Activated CD8-positive, alpha-beta memory T cell treated with anti-CD3 and anti-CD28 coated beads for 36 hours (primary cell): ENCODE results near the gene LENG9. TPM values are rescaled to one million over a fixed set of nuclear protein-coding genes. Genes with fewer than 3 reads are reported as not detected.

ENCODE experiments used
- CTCF ChIA-PET: fragments of 350-600 bp; sonication (Branson Sonifier 250); formaldehyde crosslinking; loops from one replicate; lab custom pipeline; 2021; ENCODE audit warnings: antibody characterized with exemption; lab: Charles Lee
- POLR2A ChIA-PET: fragments of 350-600 bp; sonication (Branson Sonifier 250); formaldehyde crosslinking; loops from one replicate; lab custom pipeline; 2021; ENCODE audit warnings: antibody characterized with exemption; lab: Charles Lee
- total RNA-seq, 2 experiments: library from RNA; stranded (reverse); gene quantifications; one replicate each; pipeline ENCODE4 v1.2.3, GENCODE V29; 2021

The LENG9 gene
- total RNA-seq, 2 experiments from 2014 or later: 4.3 to 4.4 TPM

- ChIA-PET CTCF (no interaction called here), POLR2A (interaction anchor here (1.9 to 4.2 kb wide), 2 partner anchors 8 to 13 kb away, joined by 6 to 17 read pairs; partner anchors contain the start of gene LENG8)
Measured at GRCh38 chr19:54462047-54462654, 1.4 kb downstream of the LENG9 start.

- CTCF ChIA-PET: no interaction called here
- POLR2A ChIA-PET: interaction anchor here (1.9 to 4.2 kb wide), 2 partner anchors 8 to 13 kb away, joined by 6 to 17 read pairs; partner anchors contain the start of gene LENG8
Measured at GRCh38 chr19:54461613-54462012, 2.0 kb downstream of the LENG9 start.

GRCh38 chr19:54461210-54461609 is 2.4 kb downstream of the LENG9 start:
- ChIA-PET CTCF (no interaction called here), POLR2A (interaction anchor here (1.9 to 4.2 kb wide), 2 partner anchors 7 to 12 kb away, joined by 6 to 17 read pairs; partner anchors contain the start of gene LENG8)

GRCh38 chr19:54460230-54461005 is 3.2 kb downstream of the LENG9 start:
- CTCF ChIA-PET: no interaction called here

GRCh38 chr19:54459282-54460229 is 4.0 kb downstream of the LENG9 start:
- ChIA-PET POLR2A (interaction anchor here (4.2 kb wide), 1 partner anchor 11 kb away, joined by 17 read pairs; the partner anchor contains the start of gene LENG8), CTCF (no interaction called here)

More at GRCh38 chr19:54460230-54461005, 3.2 kb downstream of the LENG9 start:
- POLR2A ChIA-PET: interaction anchor here (4.2 kb wide), 1 partner anchor 11 kb away, joined by 17 read pairs; the partner anchor contains the start of gene LENG8

GRCh38 chr19:54458648-54459281 is 4.8 kb downstream of the LENG9 start:
- ChIA-PET CTCF (no interaction called here), POLR2A (interaction anchor here (4.2 kb wide), 1 partner anchor 10 kb away, joined by 17 read pairs; the partner anchor contains the start of gene LENG8)

- POLR2A ChIA-PET: no interaction called here
- CTCF ChIA-PET: no interaction called here
Measured at GRCh38 chr19:54457773-54458647, 5.6 kb downstream of the LENG9 start.

- POLR2A ChIA-PET: interaction anchor here (0.5 kb wide), 1 partner anchor 339 kb away, joined by 4 read pairs; no protein-coding TSS in a partner anchor
- CTCF ChIA-PET: no interaction called here
Measured at GRCh38 chr19:54456423-54457373, 6.9 kb downstream of the LENG9 start.

GRCh38 chr19:54455786-54456422 is 7.7 kb downstream of the LENG9 start:
- ChIA-PET CTCF (no interaction called here), POLR2A (interaction anchor here (0.5 kb wide), 1 partner anchor 338 kb away, joined by 4 read pairs; no protein-coding TSS in a partner anchor)

GRCh38 chr19:54454781-54455675 is 8.6 kb downstream of the LENG9 start:
- CTCF ChIA-PET: no interaction called here
- POLR2A ChIA-PET: interaction anchor here (1.0 to 1.7 kb wide), 2 partner anchors 7 to 9 kb away, joined by 3 to 6 read pairs; partner anchors contain the start of gene LENG9

GRCh38 chr19:54453921-54454780 is 9.4 kb downstream of the LENG9 start:
- ChIA-PET CTCF (no interaction called here), POLR2A (interaction anchor here (1.0 to 1.7 kb wide), 2 partner anchors 8 to 10 kb away, joined by 3 to 6 read pairs; partner anchors contain the start of gene LENG9)

- ChIA-PET CTCF (no interaction called here), POLR2A (no interaction called here)
Measured at GRCh38 chr19:54452626-54453025, 11.0 kb downstream of the LENG9 start.

GRCh38 chr19:54451997-54452396 is 11.6 kb downstream of the LENG9 start:
- ChIA-PET CTCF (no interaction called here), POLR2A (no interaction called here)

GRCh38 chr19:54451331-54451871 is 12.2 kb downstream of the LENG9 start:
- CTCF ChIA-PET: no interaction called here
- POLR2A ChIA-PET: no interaction called here
